GM12892 (cell line): ENCODE data around the gene FITM1.

ENCODE experiments used
- POLR2A ChIP-seq: IDR thresholded peaks from 2 replicates; pipeline ENCODE4 v1.6.1; 2011; ENCODE audit warnings: low read depth, low read length, control low read depth
- POLR2AphosphoS5 ChIP-seq: IDR thresholded peaks from 2 replicates; pipeline ENCODE4 v1.6.1; 2011; ENCODE audit warnings: low read depth, low read length, control low read depth

GRCh38 chr14:24122416-24122815 is 8.0 kb upstream of the FITM1 start:
- TF ChIP-seq POLR2A (no peak), POLR2AphosphoS5 (no peak)
